Neural progenitor cell (in vitro differentiated cells): ENCODE results near the gene F2RL3. TPM values are rescaled to one million over a fixed set of nuclear protein-coding genes. Genes with fewer than 3 reads are reported as not detected.

ENCODE experiments used
- DNase-seq: peaks from one replicate; pipeline ENCODE4 v3.0.0-alpha.2; 2016; ENCODE audit warnings: low spot score
- H2AFZ ChIP-seq: fragments of 200-600 bp; sonication (generic); replicated peaks from 2 replicates; pipeline ENCODE4 v1.6.1; 2016; ENCODE audit warnings: antibody characterized with exemption
- H3F3A ChIP-seq: fragments of 200-600 bp; sonication (generic); 2 replicates; pipeline ENCODE4 v1.6.1; 2016; ENCODE audit warnings: antibody characterized with exemption, low read depth
- H3K27ac ChIP-seq: fragments of 200-600 bp; sonication (generic); 2 replicates; pipeline ENCODE4 v1.5.1; 2016; ENCODE audit warnings: mild to moderate bottlenecking
- H3K27me3 ChIP-seq: fragments of 200-600 bp; sonication (generic); 2 replicates; pipeline ENCODE4 v1.6.1; 2016; ENCODE audit warnings: mild to moderate bottlenecking, moderate library complexity
- H3K36me3 ChIP-seq: fragments of 200-600 bp; sonication (generic); 2 replicates; pipeline ENCODE4 v1.5.1; 2016
- H3K4me1 ChIP-seq: fragments of 200-600 bp; sonication (generic); 2 replicates; pipeline ENCODE4 v1.6.1; 2016; ENCODE audit warnings: mixed run types
- H3K4me2 ChIP-seq: fragments of 200-600 bp; sonication (generic); 2 replicates; pipeline ENCODE4 v1.6.1; 2016
- H3K4me3 ChIP-seq: fragments of 200-600 bp; sonication (generic); 2 replicates; pipeline ENCODE4 v1.5.1; 2016
- H3K79me2 ChIP-seq: fragments of 200-600 bp; sonication (generic); 2 replicates; pipeline ENCODE4 v1.6.1; 2016; ENCODE audit warnings: low read depth
- H3K9ac ChIP-seq: fragments of 200-600 bp; sonication (generic); 2 replicates; pipeline ENCODE4 v1.6.1; 2016
- H3K9me3 ChIP-seq: fragments of 200-600 bp; sonication (generic); 2 replicates; pipeline ENCODE4 v1.5.1; 2016; ENCODE audit warnings: low read depth
- H4K20me1 ChIP-seq: fragments of 200-600 bp; sonication (generic); 2 replicates; pipeline ENCODE4 v1.6.1; 2016; ENCODE audit warnings: low read depth
- H3K27ac Mint-ChIP-seq: 3 replicates; pipeline ENCODE4 v1.8.0; 2021; ENCODE audit warnings: mixed read lengths
- H3K27me3 Mint-ChIP-seq: 2 replicates; pipeline ENCODE4 v1.8.0; 2022; ENCODE audit warnings: low read depth, mild to moderate bottlenecking, inconsistent platforms, moderate library complexity, mixed read lengths; ENCODE audit not compliant: insufficient read depth
- H3K36me3 Mint-ChIP-seq: 3 replicates; pipeline ENCODE4 v1.8.0; 2021; ENCODE audit warnings: mixed read lengths
- H3K4me1 Mint-ChIP-seq: 3 replicates; pipeline ENCODE4 v1.8.0; 2021; ENCODE audit warnings: mixed read lengths
- H3K4me3 Mint-ChIP-seq: 3 replicates; pipeline ENCODE4 v1.8.0; 2021; ENCODE audit warnings: mild to moderate bottlenecking, moderate library complexity, mixed read lengths
- H3K9me3 Mint-ChIP-seq: 3 replicates; pipeline ENCODE4 v1.8.0; 2020; ENCODE audit warnings: mixed read lengths
- EZH2 ChIP-seq: fragments of 200-600 bp; sonication (generic); IDR thresholded peaks from 2 replicates; pipeline ENCODE4 v1.6.1; 2017; ENCODE audit warnings: antibody characterized with exemption, mild to moderate bottlenecking, moderate library complexity
- EZH2phosphoT487 ChIP-seq: fragments of 200-600 bp; sonication (generic); IDR thresholded peaks from 2 replicates; pipeline ENCODE4 v1.6.1; 2017; ENCODE audit warnings: antibody characterized with exemption
- total RNA-seq: library from RNA; depleted of rRNA; stranded (reverse); fragments of >200 nt; gene quantifications from 2 replicates; pipeline ENCODE4 v1.2.3, GENCODE V29; 2015; ENCODE audit warnings: low replicate concordance
- TF ChIP-seq, protein P1 (sequence below): fragments of 200-600 bp; sonication (generic); IDR thresholded peaks from 2 replicates; pipeline ENCODE4 v1.5.1; 2017; ENCODE audit warnings: antibody characterized with exemption, mild to moderate bottlenecking

F2RL3 gene
- total RNA-seq, 1 donor from 2014 or later, result not detected

DNA sequence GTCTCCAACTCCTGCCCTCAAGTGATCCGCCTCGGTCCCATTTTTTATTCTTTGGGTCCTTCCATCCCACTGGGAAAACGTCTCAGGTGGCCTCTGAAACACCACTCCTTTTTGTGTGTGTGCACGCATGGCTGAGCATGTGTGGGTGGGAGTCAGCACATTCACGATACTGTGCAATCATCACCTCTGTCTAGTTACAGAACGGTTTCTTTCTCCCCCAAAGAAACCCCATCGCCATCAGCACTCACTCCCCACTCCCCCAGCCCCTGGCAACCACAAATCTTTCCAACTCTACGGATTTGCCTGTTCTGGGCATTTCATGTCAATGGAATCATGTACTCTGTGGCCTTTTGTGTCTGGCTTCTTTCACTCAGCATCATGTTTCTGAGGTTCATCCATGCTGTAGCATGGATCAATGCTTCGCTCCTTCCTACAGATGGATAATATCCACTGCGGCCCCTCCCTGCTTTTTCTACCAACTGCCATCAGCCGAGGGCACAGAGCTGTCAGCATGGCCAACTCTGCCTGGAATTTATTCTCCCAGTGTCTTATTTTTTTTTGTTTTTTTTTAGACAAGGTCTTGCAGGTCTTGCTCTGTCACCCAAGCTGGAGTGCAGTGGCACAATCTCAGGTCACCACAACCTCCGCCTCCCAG is 9.7 kb downstream of the F2RL3 start:
- H3K4me2 ChIP-seq, result peak overlapping the region; percentile 91
- H3K4me3 ChIP-seq, result no peak overlapping the region
- DNase-seq, result no peak
- no peak overlapping the region for H3K9ac ChIP-seq
- no peaks in the 10 kb centered on the region for H4K20me1 ChIP-seq
- H3F3A ChIP-seq, result peaks cover 5% of the 10 kb centered on the region
- no peak for TF ChIP-seq EZH2phosphoT487
- TF ChIP-seq, protein P1, sequence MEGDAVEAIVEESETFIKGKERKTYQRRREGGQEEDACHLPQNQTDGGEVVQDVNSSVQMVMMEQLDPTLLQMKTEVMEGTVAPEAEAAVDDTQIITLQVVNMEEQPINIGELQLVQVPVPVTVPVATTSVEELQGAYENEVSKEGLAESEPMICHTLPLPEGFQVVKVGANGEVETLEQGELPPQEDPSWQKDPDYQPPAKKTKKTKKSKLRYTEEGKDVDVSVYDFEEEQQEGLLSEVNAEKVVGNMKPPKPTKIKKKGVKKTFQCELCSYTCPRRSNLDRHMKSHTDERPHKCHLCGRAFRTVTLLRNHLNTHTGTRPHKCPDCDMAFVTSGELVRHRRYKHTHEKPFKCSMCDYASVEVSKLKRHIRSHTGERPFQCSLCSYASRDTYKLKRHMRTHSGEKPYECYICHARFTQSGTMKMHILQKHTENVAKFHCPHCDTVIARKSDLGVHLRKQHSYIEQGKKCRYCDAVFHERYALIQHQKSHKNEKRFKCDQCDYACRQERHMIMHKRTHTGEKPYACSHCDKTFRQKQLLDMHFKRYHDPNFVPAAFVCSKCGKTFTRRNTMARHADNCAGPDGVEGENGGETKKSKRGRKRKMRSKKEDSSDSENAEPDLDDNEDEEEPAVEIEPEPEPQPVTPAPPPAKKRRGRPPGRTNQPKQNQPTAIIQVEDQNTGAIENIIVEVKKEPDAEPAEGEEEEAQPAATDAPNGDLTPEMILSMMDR, result no peak
- TF ChIP-seq EZH2, result no peak
- Mint-ChIP-seq H3K27ac (no peak overlapping the region), H3K27me3 (peaks cover 16% of the 10 kb centered on the region), H3K9me3 (no peaks in the 10 kb centered on the region), H3K4me1 (peaks cover 18% of the 10 kb centered on the region), H3K36me3 (no peaks in the 10 kb centered on the region), H3K4me3 (peak overlapping the region; percentile 76)
- no peak overlapping the region for H2AFZ ChIP-seq
- no peaks in the 10 kb centered on the region for H3K4me1 ChIP-seq
- H3K36me3 ChIP-seq, result no peaks in the 10 kb centered on the region
- peaks cover 33% of the 10 kb centered on the region for H3K27me3 ChIP-seq
- H3K27ac ChIP-seq, result no peak overlapping the region
- no peaks in the 10 kb centered on the region for H3K9me3 ChIP-seq
- no peaks in the 10 kb centered on the region for H3K79me2 ChIP-seq

DNA sequence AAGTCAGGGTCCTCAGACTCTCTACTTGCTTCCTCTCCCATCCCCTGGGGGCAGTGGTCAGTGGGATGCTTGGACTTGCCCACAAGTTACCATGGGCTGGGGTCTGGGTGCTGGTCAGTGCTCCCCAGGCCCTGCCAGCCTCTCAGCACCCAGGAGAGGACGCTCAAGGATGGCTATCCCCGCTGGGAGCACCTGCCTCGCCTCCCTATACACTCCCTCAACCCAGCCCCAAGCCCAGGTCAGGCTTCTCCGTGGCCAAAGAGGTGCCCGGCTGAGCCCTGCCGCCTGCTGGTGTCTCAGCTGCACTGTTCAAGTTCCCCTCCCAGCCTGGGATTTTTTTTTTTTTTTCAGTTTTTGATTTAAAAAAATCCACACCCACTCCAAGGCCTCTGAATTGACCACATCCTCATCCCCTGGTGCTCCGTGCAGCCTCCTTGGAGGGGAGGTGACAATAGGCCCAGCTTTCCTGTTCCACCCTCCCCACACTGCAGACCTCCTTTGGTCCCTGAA is 10.8 kb downstream of the F2RL3 start:
- peak overlapping the region; percentile 24 for H3K4me3 Mint-ChIP-seq
- Histone ChIP-seq H3F3A (peaks cover 5% of the 10 kb centered on the region), H3K27me3 (peaks cover 33% of the 10 kb centered on the region), H3K4me3 (no peak overlapping the region), H2AFZ (no peak overlapping the region), H3K4me1 (no peaks in the 10 kb centered on the region), H4K20me1 (no peaks in the 10 kb centered on the region), H3K4me2 (no peak overlapping the region), H3K27ac (no peak overlapping the region), H3K79me2 (no peaks in the 10 kb centered on the region), H3K36me3 (no peaks in the 10 kb centered on the region), H3K9me3 (no peaks in the 10 kb centered on the region), H3K9ac (no peak overlapping the region)
- H3K27me3 Mint-ChIP-seq, result peaks cover 16% of the 10 kb centered on the region
- no peaks in the 10 kb centered on the region for H3K9me3 Mint-ChIP-seq
- peaks cover 18% of the 10 kb centered on the region for H3K4me1 Mint-ChIP-seq
- peak; percentile 62 for DNase-seq
- TF ChIP-seq, protein P1, result peak; percentile 59
- no peak for TF ChIP-seq EZH2phosphoT487
- peak overlapping the region; percentile 46 for H3K27ac Mint-ChIP-seq
- H3K36me3 Mint-ChIP-seq, result no peaks in the 10 kb centered on the region

DNA sequence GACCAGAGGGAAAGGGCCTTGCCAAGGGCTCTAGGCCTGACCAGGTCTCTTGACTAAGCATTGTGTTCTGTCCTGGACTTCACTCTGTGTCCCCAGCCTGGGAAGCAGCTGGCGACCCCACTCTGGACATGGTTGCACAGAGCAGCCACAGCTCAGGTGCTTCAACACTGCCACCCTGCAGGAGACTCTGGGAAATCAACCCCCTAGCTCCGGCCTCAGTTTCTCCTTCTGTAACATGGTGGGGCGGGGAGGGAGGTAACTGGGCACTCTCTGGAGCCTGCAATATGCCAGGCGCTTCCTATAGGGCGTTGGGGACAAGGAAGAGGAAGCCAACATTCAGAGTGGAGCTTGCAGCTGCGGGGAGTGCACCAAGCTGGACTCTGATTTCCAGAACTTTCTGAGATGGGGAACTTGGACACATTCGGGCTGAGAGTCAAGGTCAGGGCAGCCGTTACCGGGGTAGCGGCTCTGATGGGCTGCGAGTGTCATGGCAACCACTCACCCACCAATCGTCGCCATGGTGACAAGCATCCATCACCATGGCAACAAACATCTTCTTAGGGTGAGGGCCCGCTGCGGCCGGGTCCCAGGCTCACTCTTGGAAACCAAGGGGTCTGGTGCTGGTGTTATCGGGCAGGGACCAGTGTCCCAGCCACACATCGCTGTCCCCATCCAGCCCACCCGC is 12.8 kb downstream of the F2RL3 start:
- TF ChIP-seq EZH2phosphoT487 (no peak), EZH2 (no peak)
- TF ChIP-seq, protein P1, result no peak
- Mint-ChIP-seq H3K4me1 (peaks cover 15% of the 10 kb centered on the region), H3K36me3 (no peaks in the 10 kb centered on the region), H3K9me3 (no peaks in the 10 kb centered on the region), H3K27me3 (peaks cover 10% of the 10 kb centered on the region), H3K27ac (no peak overlapping the region), H3K4me3 (no peak overlapping the region)
- Histone ChIP-seq H2AFZ (no peak overlapping the region), H3K36me3 (no peaks in the 10 kb centered on the region), H3F3A (no peaks in the 10 kb centered on the region), H3K4me1 (no peaks in the 10 kb centered on the region), H3K9me3 (no peaks in the 10 kb centered on the region), H3K27ac (no peak overlapping the region), H3K4me3 (no peak overlapping the region), H4K20me1 (no peaks in the 10 kb centered on the region), H3K9ac (no peak overlapping the region), H3K27me3 (peaks cover 18% of the 10 kb centered on the region), H3K79me2 (no peaks in the 10 kb centered on the region), H3K4me2 (no peak overlapping the region)
- peak; percentile 26 for DNase-seq
